HepG2 (cell line): ENCODE measurements around the gene CHDH. TPM values are rescaled to one million over a fixed set of nuclear protein-coding genes. Genes with fewer than 3 reads are reported as not detected.
A peak's percentile ranks its signal among the peaks of the same experiment; 100 is the strongest.

ENCODE experiments used
- BCL6 ChIP-seq: IDR thresholded peaks from 2 replicates; pipeline ENCODE4 v1.6.1; 2016; ENCODE audit warnings: missing genetic modification reagents, missing compliant biosample characterization
- CHCHD3 ChIP-seq: sonication (generic); formaldehyde crosslinking; IDR thresholded peaks from 2 replicates; pipeline ENCODE4 v1.8.0; 2022; ENCODE audit warnings: mild to moderate bottlenecking, missing genetic modification reagents, moderate library complexity
- GTF3A ChIP-seq: sonication (generic); formaldehyde crosslinking; conservative IDR thresholded peaks from 2 replicates; pipeline ENCODE4 v1.4.0; 2020; ENCODE audit warnings: mild to moderate bottlenecking, missing genetic modification reagents
- HNRNPK ChIP-seq: fragments of 200-400 bp; formaldehyde crosslinking; IDR thresholded peaks from 2 replicates; pipeline ENCODE4 v1.6.1; 2018; ENCODE audit warnings: low read length, low read depth, moderate library complexity, mild to moderate bottlenecking; ENCODE audit not compliant: poor library complexity, severe bottlenecking
- NFKB2 ChIP-seq: sonication (generic); formaldehyde crosslinking; IDR thresholded peaks from 2 replicates; pipeline ENCODE4 v1.4.0; 2020; ENCODE audit warnings: missing genetic modification reagents, borderline replicate concordance
- RCOR2 ChIP-seq: IDR thresholded peaks from 2 replicates; pipeline ENCODE4 v1.6.1; 2016; ENCODE audit warnings: missing biosample characterization, missing genetic modification reagents
- SATB2 ChIP-seq: sonication (generic); formaldehyde crosslinking; IDR thresholded peaks from 2 replicates; pipeline ENCODE4 v1.5.0; 2020; ENCODE audit warnings: missing genetic modification reagents
- ZKSCAN5 ChIP-seq: sonication (generic); formaldehyde crosslinking; IDR thresholded peaks from 2 replicates; pipeline ENCODE4 v1.5.1; 2020; ENCODE audit warnings: mild to moderate bottlenecking, missing genetic modification reagents
- ZNF343 ChIP-seq: sonication (generic); formaldehyde crosslinking; IDR thresholded peaks from 2 replicates; pipeline ENCODE4 v1.4.0; 2020; ENCODE audit warnings: mild to moderate bottlenecking, missing genetic modification reagents
- ZNF577 ChIP-seq: sonication (generic); formaldehyde crosslinking; IDR thresholded peaks from 2 replicates; pipeline ENCODE4 v1.4.0; 2020; ENCODE audit warnings: mild to moderate bottlenecking, low read depth, missing genetic modification reagents, borderline replicate concordance
- ZNF670 ChIP-seq: sonication (generic); formaldehyde crosslinking; IDR thresholded peaks from 2 replicates; pipeline ENCODE4 v1.8.0; 2022; ENCODE audit warnings: mild to moderate bottlenecking, missing genetic modification reagents, borderline replicate concordance
- ZNF747 ChIP-seq: sonication (generic); formaldehyde crosslinking; IDR thresholded peaks from 2 replicates; pipeline ENCODE4 v1.8.1; 2023; ENCODE audit warnings: missing genetic modification reagents, mild to moderate bottlenecking, borderline replicate concordance
- polyA plus RNA-seq, 8 experiments: library from polyadenylated mRNA; depleted of rRNA in 3 of 8; stranded (reverse) in 7 of 8; unstranded in 1 of 8; fragments of >200 nt; fragmentation: Illumina TruSeq in 4 of 8; extraction: Trizol in 4 of 8; gene quantifications; 2 replicates each; pipeline versions ENCODE4 v1.2.1 to v1.2.3, GENCODE V29; 2011 to 2016; ENCODE audit warnings: low read depth in 4 of 8, missing spikeins in 1 of 8, mixed read lengths in 1 of 8; ENCODE audit not compliant: insufficient read depth in 1 of 8
- total RNA-seq, 5 experiments: library from RNA; depleted of rRNA; stranded (reverse); fragments of >200 nt; fragmentation: Illumina TruSeq; extraction: Trizol; gene quantifications; 2 replicates each; pipeline ENCODE4 v1.2.3, GENCODE V29; 2016; ENCODE audit warnings: low read depth in 1 of 5
- TF ChIP-seq, protein P1 (sequence below), 2 experiments: sonication (generic) in 1 of 2; formaldehyde crosslinking in 1 of 2; IDR thresholded peaks; 2 replicates each; pipeline versions ENCODE4 v1.4.0 to v1.6.1; 2018 to 2020; ENCODE audit warnings: missing genetic modification reagents in 2 of 2, borderline replicate concordance in 1 of 2, low read depth in 1 of 2, mild to moderate bottlenecking in 1 of 2, missing biosample characterization in 1 of 2
- TF ChIP-seq, protein P2 (sequence below), 2 experiments: sonication (generic) in 1 of 2; formaldehyde crosslinking in 1 of 2; IDR thresholded peaks; 2 replicates each; pipeline versions ENCODE4 v1.4.0 to v1.6.1; 2016 to 2020; ENCODE audit warnings: borderline replicate concordance in 1 of 2, low read depth in 1 of 2, mild to moderate bottlenecking in 1 of 2, missing genetic modification reagents in 1 of 2
- TF ChIP-seq, protein P3 (sequence below): sonication (generic); formaldehyde crosslinking; IDR thresholded peaks from 2 replicates; pipeline ENCODE4 v1.4.0; 2020; ENCODE audit warnings: missing genetic modification reagents

The CHDH gene
- total and polyA plus RNA-seq, 2 of the 13 experiments (the other 11 are each of a cell fraction or from before 2014, with no cell fraction given), result 28.1 to 48.9 TPM

DNA sequence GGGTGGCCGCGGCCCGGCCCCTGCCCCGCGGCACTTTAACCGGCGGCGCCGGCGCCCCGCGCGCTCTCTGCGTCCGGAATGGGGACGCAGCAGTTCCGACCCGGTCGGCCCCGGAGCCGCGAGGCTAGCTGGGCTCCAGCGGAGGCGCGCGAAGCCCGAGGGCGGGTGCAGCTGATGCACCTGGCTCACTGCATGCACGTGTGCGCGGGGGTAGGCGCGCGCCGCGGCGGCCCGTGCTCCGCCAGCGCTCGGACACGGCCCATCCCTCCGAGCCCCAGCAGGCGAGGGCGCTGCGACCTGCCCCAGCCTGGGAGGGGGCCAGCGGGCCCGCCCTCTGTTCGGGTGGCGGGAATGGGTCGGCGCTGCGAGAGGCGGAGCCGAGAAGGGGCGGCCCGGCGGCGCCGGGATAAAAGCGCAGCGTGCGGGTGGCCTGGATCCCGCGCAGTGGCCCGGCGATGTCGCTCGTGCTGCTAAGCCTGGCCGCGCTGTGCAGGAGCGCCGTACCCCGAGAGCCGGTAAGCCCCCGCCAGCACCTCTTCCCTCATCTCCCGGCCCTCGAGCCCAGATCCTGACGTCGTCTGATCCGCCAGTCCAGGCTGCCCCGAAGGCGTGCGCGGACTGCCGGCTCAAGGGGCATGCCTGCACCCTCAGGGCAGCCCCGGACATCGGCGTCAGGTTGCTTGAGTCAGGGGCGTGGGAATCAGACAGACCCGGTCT lies at the start of gene CHDH, which contains the start of gene IL17RB (continued):
- TF ChIP-seq, protein P1, sequence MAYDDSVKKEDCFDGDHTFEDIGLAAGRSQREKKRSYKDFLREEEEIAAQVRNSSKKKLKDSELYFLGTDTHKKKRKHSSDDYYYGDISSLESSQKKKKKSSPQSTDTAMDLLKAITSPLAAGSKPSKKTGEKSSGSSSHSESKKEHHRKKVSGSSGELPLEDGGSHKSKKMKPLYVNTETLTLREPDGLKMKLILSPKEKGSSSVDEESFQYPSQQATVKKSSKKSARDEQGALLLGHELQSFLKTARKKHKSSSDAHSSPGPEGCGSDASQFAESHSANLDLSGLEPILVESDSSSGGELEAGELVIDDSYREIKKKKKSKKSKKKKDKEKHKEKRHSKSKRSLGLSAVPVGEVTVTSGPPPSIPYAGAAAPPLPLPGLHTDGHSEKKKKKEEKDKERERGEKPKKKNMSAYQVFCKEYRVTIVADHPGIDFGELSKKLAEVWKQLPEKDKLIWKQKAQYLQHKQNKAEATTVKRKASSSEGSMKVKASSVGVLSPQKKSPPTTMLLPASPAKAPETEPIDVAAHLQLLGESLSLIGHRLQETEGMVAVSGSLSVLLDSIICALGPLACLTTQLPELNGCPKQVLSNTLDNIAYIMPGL (CRISPR knock-in tag; IDR thresholded peaks at IDR 0.05; ENCODE audit: borderline replicate concordance in 1 of 2, low read depth in 1 of 2), result peak; percentile 77 to 79; a peak in 3 of 4 replicates
- TF ChIP-seq ZNF577 (CRISPR knock-in tag) (0 out of 2 replicates have a peak, but pooled peaks have one; percentile 70), SATB2 (no peak), NFKB2 (CRISPR knock-in tag) (peak; percentile 80; the same call in 1 of the 2 replicates), BCL6 (CRISPR knock-in tag) (peak; percentile 62), CHCHD3 (CRISPR knock-in tag) (peak; percentile 93; the same call in 1 of the 2 replicates), GTF3A (CRISPR knock-in tag) (no peak), ZKSCAN5 (CRISPR knock-in tag) (no peak), ZNF747 (peak; percentile 96), RCOR2 (CRISPR knock-in tag) (no peak), ZNF670 (CRISPR knock-in tag) (peak; percentile 56; the same call in 1 of the 2 replicates), HNRNPK (peak; percentile 11), ZNF343 (0 out of 2 replicates have a peak, but pooled peaks have one; percentile 78)
- TF ChIP-seq, protein P2, sequence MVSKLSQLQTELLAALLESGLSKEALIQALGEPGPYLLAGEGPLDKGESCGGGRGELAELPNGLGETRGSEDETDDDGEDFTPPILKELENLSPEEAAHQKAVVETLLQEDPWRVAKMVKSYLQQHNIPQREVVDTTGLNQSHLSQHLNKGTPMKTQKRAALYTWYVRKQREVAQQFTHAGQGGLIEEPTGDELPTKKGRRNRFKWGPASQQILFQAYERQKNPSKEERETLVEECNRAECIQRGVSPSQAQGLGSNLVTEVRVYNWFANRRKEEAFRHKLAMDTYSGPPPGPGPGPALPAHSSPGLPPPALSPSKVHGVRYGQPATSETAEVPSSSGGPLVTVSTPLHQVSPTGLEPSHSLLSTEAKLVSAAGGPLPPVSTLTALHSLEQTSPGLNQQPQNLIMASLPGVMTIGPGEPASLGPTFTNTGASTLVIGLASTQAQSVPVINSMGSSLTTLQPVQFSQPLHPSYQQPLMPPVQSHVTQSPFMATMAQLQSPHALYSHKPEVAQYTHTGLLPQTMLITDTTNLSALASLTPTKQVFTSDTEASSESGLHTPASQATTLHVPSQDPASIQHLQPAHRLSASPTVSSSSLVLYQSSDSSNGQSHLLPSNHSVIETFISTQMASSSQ (IDR thresholded peaks at IDR 0.05; ENCODE audit: low read depth), result no peak; the same call in 1 of the 2 replicates
- TF ChIP-seq, protein P2 (CRISPR knock-in tag; IDR thresholded peaks at IDR 0.05; ENCODE audit: borderline replicate concordance), result peak; percentile 56; the same call in 1 of the 2 replicates
- TF ChIP-seq, protein P3, sequence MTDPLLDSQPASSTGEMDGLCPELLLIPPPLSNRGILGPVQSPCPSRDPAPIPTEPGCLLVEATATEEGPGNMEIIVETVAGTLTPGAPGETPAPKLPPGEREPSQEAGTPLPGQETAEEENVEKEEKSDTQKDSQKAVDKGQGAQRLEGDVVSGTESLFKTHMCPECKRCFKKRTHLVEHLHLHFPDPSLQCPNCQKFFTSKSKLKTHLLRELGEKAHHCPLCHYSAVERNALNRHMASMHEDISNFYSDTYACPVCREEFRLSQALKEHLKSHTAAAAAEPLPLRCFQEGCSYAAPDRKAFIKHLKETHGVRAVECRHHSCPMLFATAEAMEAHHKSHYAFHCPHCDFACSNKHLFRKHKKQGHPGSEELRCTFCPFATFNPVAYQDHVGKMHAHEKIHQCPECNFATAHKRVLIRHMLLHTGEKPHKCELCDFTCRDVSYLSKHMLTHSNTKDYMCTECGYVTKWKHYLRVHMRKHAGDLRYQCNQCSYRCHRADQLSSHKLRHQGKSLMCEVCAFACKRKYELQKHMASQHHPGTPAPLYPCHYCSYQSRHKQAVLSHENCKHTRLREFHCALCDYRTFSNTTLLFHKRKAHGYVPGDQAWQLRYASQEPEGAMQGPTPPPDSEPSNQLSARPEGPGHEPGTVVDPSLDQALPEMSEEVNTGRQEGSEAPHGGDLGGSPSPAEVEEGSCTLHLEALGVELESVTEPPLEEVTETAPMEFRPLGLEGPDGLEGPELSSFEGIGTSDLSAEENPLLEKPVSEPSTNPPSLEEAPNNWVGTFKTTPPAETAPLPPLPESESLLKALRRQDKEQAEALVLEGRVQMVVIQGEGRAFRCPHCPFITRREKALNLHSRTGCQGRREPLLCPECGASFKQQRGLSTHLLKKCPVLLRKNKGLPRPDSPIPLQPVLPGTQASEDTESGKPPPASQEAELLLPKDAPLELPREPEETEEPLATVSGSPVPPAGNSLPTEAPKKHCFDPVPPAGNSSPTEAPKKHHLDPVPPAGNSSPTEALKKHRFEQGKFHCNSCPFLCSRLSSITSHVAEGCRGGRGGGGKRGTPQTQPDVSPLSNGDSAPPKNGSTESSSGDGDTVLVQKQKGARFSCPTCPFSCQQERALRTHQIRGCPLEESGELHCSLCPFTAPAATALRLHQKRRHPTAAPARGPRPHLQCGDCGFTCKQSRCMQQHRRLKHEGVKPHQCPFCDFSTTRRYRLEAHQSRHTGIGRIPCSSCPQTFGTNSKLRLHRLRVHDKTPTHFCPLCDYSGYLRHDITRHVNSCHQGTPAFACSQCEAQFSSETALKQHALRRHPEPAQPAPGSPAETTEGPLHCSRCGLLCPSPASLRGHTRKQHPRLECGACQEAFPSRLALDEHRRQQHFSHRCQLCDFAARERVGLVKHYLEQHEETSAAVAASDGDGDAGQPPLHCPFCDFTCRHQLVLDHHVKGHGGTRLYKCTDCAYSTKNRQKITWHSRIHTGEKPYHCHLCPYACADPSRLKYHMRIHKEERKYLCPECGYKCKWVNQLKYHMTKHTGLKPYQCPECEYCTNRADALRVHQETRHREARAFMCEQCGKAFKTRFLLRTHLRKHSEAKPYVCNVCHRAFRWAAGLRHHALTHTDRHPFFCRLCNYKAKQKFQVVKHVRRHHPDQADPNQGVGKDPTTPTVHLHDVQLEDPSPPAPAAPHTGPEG, result no peak; the same call in 1 of the 2 replicates
